Panc1 (cell line): ENCODE results near the gene DAG1. TPM values are rescaled to one million over a fixed set of nuclear protein-coding genes. Genes with fewer than 3 reads are reported as not detected.

Experiments
- ATAC-seq: fragments of 200-7000 bp; cut with Tn5 transposase; 2 replicates; pipeline ENCODE4 v1.9.1; 2020; ENCODE audit warnings: mild to moderate bottlenecking, moderate library complexity
- BruUV-seq: library from RNA; stranded (reverse); fragments of 400-500 nt; replicated peaks from 2 replicates; lab custom pipeline; 2021; lab: Mats Ljungman, UMichigan
- CTCF ChIA-PET: fragments of 300-600 bp; sonication (Branson Sonifier 250); formaldehyde crosslinking; loops from one replicate; lab custom pipeline; 2022; ENCODE audit warnings: antibody characterized with exemption; lab: Charles Lee
- POLR2A ChIA-PET: fragments of 300-600 bp; sonication (Branson Sonifier 250); formaldehyde crosslinking; loops from one replicate; lab custom pipeline; 2022; ENCODE audit warnings: antibody characterized with exemption; lab: Charles Lee
- DNase-seq: peaks from one replicate; pipeline ENCODE4 v3.0.0-alpha.2; 2010; ENCODE audit warnings: low read depth, low spot score
- H3K27ac ChIP-seq: 2 replicates; pipeline ENCODE4 v1.5.1; 2011; ENCODE audit warnings: mild to moderate bottlenecking, low read length, inconsistent platforms
- H3K27me3 ChIP-seq: fragments of 200-500 bp; sonication (Bioruptor generic); 2 replicates; pipeline ENCODE4 v1.6.0; 2014; ENCODE audit warnings: low read length, inconsistent platforms; ENCODE audit not compliant: control insufficient read depth, insufficient read depth
- H3K36me3 ChIP-seq: fragments of 200-500 bp; sonication (Bioruptor generic); 2 replicates; pipeline ENCODE4 v1.5.1; 2014; ENCODE audit warnings: inconsistent platforms, mild to moderate bottlenecking, low read length, moderate library complexity; ENCODE audit not compliant: control insufficient read depth, insufficient read depth
- H3K4me1 ChIP-seq: 2 replicates; pipeline ENCODE4 v1.5.1; 2011; ENCODE audit warnings: inconsistent platforms, mild to moderate bottlenecking, low read length, moderate library complexity; ENCODE audit not compliant: control insufficient read depth, insufficient read depth
- H3K4me3 ChIP-seq, 2 experiments: 2 replicates each; pipeline ENCODE4 v1.5.1; 2011 to 2012; ENCODE audit warnings: low read depth in 2 of 2, low read length in 2 of 2, mild to moderate bottlenecking in 2 of 2, inconsistent platforms in 1 of 2, moderate library complexity in 1 of 2
- H3K9me3 ChIP-seq: fragments of 200-500 bp; sonication (Bioruptor generic); 2 replicates; pipeline ENCODE4 v1.5.1; 2014; ENCODE audit warnings: low read depth, mild to moderate bottlenecking, inconsistent platforms, low read length, moderate library complexity; ENCODE audit not compliant: control insufficient read depth, insufficient read depth
- CTCF ChIP-seq: fragments of 450-650 bp; IDR thresholded peaks from 2 replicates; pipeline ENCODE4 v1.5.1; 2017; ENCODE audit warnings: mild to moderate bottlenecking
- POLR2AphosphoS5 ChIP-seq: IDR thresholded peaks from 2 replicates; pipeline ENCODE4 v1.6.1; 2012; ENCODE audit warnings: mild to moderate bottlenecking, low read depth, low read length, moderate library complexity
- SIN3A ChIP-seq: IDR thresholded peaks from 2 replicates; pipeline ENCODE4 v1.6.1; 2012; ENCODE audit warnings: low read depth, mild to moderate bottlenecking, low read length, moderate library complexity, borderline replicate concordance; ENCODE audit not compliant: insufficient read depth
- TCF7L2 ChIP-seq: IDR thresholded peaks from 2 replicates; pipeline ENCODE4 v1.6.1; 2011; ENCODE audit warnings: mild to moderate bottlenecking, low read depth, low read length, inconsistent platforms
- in situ Hi-C: cut with HindIII; loops from 2 replicates; pipeline ENCODE4 v1.10.0; 2016; ENCODE audit warnings: low sequenced_read_pairs, low pct_unique_long_range_greater_than_20kb
- intact Hi-C: fragments of 100-400 bp; cut with micrococcal nuclease; formaldehyde crosslinking; loops from one replicate; pipeline ENCODE4 v1.10.0; 2022; ENCODE audit not compliant: unreplicated experiment
- total RNA-seq: library from RNA; stranded (reverse); gene quantifications from one replicate; pipeline ENCODE4 v1.2.1, GENCODE V29; 2021; ENCODE audit not compliant: unreplicated experiment
- TF ChIP-seq, protein P1 (sequence below), 2 experiments: IDR thresholded peaks; 2 replicates each; pipeline ENCODE4 v1.6.1; 2011 to 2012; ENCODE audit warnings: low read depth in 2 of 2, control low read depth in 1 of 2, low read length in 1 of 2, mild to moderate bottlenecking in 1 of 2, moderate library complexity in 1 of 2; ENCODE audit not compliant: insufficient read depth in 1 of 2

Gene DAG1
- total RNA-seq, 1 experiment from 2014 or later = 160 TPM

DNA sequence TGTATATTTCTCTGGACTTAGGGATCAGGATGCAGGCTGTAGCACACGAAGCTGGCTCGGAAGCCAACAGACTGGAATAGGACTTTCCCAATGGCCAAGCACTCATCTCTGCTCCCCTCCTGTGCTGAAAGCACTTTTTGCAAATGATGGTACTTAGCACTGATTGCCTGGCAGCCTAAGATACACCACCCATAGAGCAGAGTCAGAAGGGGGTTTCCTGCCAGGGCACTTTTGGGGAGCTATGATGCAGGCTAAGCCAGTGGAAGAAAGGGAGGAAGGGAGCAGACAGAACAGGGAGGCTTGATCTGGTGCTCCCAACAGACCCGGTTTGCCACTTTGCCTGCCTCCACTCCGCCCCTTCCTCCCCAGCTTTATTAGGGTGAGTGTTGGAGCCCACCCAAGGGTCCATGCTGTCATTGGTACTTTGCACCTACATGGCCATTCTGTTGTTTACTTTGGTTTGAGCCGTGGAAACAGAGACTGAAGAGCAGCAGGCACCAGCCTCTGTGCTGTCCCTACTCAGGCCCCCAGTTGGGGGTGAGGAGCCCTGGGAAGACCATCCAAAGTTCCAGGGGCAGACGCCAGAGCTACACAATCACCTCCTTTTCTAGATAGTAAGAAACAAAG lies 100.1 kb downstream of the DAG1 start:
- Histone ChIP-seq H3K27me3 (no peaks in the 10 kb centered on the region), H3K4me3 (no peak overlapping the region), H3K27ac (no peak overlapping the region), H3K36me3 (no peaks in the 10 kb centered on the region), H3K4me1 (no peaks in the 10 kb centered on the region), H3K9me3 (no peaks in the 10 kb centered on the region)
- DNase-seq (no peak), ATAC-seq (no peak)
- TF ChIP-seq, protein P1, sequence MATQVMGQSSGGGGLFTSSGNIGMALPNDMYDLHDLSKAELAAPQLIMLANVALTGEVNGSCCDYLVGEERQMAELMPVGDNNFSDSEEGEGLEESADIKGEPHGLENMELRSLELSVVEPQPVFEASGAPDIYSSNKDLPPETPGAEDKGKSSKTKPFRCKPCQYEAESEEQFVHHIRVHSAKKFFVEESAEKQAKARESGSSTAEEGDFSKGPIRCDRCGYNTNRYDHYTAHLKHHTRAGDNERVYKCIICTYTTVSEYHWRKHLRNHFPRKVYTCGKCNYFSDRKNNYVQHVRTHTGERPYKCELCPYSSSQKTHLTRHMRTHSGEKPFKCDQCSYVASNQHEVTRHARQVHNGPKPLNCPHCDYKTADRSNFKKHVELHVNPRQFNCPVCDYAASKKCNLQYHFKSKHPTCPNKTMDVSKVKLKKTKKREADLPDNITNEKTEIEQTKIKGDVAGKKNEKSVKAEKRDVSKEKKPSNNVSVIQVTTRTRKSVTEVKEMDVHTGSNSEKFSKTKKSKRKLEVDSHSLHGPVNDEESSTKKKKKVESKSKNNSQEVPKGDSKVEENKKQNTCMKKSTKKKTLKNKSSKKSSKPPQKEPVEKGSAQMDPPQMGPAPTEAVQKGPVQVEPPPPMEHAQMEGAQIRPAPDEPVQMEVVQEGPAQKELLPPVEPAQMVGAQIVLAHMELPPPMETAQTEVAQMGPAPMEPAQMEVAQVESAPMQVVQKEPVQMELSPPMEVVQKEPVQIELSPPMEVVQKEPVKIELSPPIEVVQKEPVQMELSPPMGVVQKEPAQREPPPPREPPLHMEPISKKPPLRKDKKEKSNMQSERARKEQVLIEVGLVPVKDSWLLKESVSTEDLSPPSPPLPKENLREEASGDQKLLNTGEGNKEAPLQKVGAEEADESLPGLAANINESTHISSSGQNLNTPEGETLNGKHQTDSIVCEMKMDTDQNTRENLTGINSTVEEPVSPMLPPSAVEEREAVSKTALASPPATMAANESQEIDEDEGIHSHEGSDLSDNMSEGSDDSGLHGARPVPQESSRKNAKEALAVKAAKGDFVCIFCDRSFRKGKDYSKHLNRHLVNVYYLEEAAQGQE (IDR thresholded peaks at IDR 0.05; ENCODE audit: insufficient read depth in 1 of 2, low read depth in 2 of 2, low read length in 1 of 2) = no peak
- TF ChIP-seq CTCF (no peak), TCF7L2 (no peak), POLR2AphosphoS5 (no peak), SIN3A (no peak)
- ChIA-PET POLR2A (no interaction called here), CTCF (no interaction called here)
- in situ Hi-C loops (no loop called here), intact Hi-C loops (no loop called here)
- BruUV-seq = no TSS peak

- no peaks in the 10 kb centered on the region for H3K9me3 ChIP-seq
- no TSS peak for BruUV-seq
- no peaks in the 10 kb centered on the region for H3K27me3 ChIP-seq
- ChIA-PET CTCF (no interaction called here), POLR2A (interaction anchor here (0.6 kb wide), 1 partner anchor 8 kb away, joined by 8 read pairs; no protein-coding TSS in a partner anchor)
- intact Hi-C loops = no loop called here
- TF ChIP-seq POLR2AphosphoS5 (no peak), CTCF (no peak), TCF7L2 (no peak), SIN3A (no peak)
- TF ChIP-seq, protein P1 (IDR thresholded peaks at IDR 0.05; ENCODE audit: insufficient read depth in 1 of 2, low read depth in 2 of 2, low read length in 1 of 2) = no peak
- no peak for DNase-seq
- no peak for ATAC-seq
- H3K4me1 ChIP-seq = no peaks in the 10 kb centered on the region
- no peak overlapping the region for H3K4me3 ChIP-seq
- no peaks in the 10 kb centered on the region for H3K36me3 ChIP-seq
- H3K27ac ChIP-seq = no peak overlapping the region
- in situ Hi-C loops = no loop called here
Observed at GRCh38 chr3:49582177-49582576, 112.1 kb downstream of the DAG1 start.
